Liver (tissue), 9 donors: ENCODE results near the gene ANKRD33B. TPM values are rescaled to one million over a fixed set of nuclear protein-coding genes. Genes with fewer than 3 reads are reported as not detected.
"Not testable (repeated sequence)": the region's sequence is repeated elsewhere in the genome, so short reads cannot be mapped to it uniquely, and the experiment has no call there.

ENCODE experiments used
- DNase-seq: peaks from one replicate; pipeline ENCODE4 v3.0.0-alpha.2; 2017; ENCODE audit warnings: low spot score
- H3K27ac ChIP-seq, 2 donors: one replicate each; pipeline ENCODE4 v1.7.0; 2013; ENCODE audit warnings: inconsistent platforms in 2 of 2, low read length in 2 of 2, control low read depth in 1 of 2, low read depth in 1 of 2, mild to moderate bottlenecking in 1 of 2
- H3K27me3 ChIP-seq, 4 donors: one replicate each; pipeline versions ENCODE4 v1.6.1 to v1.7.0; 2013; ENCODE audit warnings: low read length in 3 of 4, inconsistent platforms in 1 of 4, mild to moderate bottlenecking in 1 of 4, moderate library complexity in 1 of 4; ENCODE audit not compliant: control insufficient read depth in 4 of 4, insufficient read depth in 4 of 4
- H3K36me3 ChIP-seq, 4 donors: one replicate each; pipeline versions ENCODE4 v1.6.1 to v1.7.0; 2013; ENCODE audit warnings: low read length in 3 of 4, mild to moderate bottlenecking in 3 of 4, low read depth in 1 of 4, moderate library complexity in 1 of 4; ENCODE audit not compliant: control insufficient read depth in 4 of 4, insufficient read depth in 3 of 4
- H3K4me1 ChIP-seq, 4 donors: one replicate each; pipeline versions ENCODE4 v1.6.1 to v1.7.0; 2013; ENCODE audit warnings: low read length in 3 of 4, mild to moderate bottlenecking in 3 of 4, moderate library complexity in 1 of 4; ENCODE audit not compliant: control insufficient read depth in 4 of 4, insufficient read depth in 4 of 4
- H3K4me3 ChIP-seq, 3 donors: one replicate each; pipeline versions ENCODE4 v1.6.1 to v1.7.0; 2013; ENCODE audit warnings: low read length in 3 of 3, control low read depth in 1 of 3, low read depth in 1 of 3, mild to moderate bottlenecking in 1 of 3
- H3K9ac ChIP-seq, 2 donors: one replicate each; pipeline ENCODE4 v1.7.0; 2013; ENCODE audit warnings: low read length in 2 of 2, mild to moderate bottlenecking in 2 of 2, moderate library complexity in 2 of 2, control low read depth in 1 of 2, low read depth in 1 of 2
- H3K9me3 ChIP-seq, 4 donors: one replicate each; pipeline versions ENCODE4 v1.6.1 to v1.7.0; 2013; ENCODE audit warnings: low read length in 3 of 4; ENCODE audit not compliant: control insufficient read depth in 4 of 4
- CTCF ChIP-seq: fragments of 150-350 bp; IDR thresholded peaks from 2 replicates; pipeline ENCODE4 v1.5.1; 2017; ENCODE audit warnings: improper control_type of control experiment, low read depth, low read length; ENCODE audit not compliant: missing input control
- EGR1 ChIP-seq, 2 donors: IDR thresholded peaks; 2 replicates each; pipeline ENCODE4 v1.6.1; 2016 to 2018; ENCODE audit warnings: antibody characterized with exemption in 2 of 2, low read depth in 2 of 2
- FOXA2 ChIP-seq: IDR thresholded peaks from 2 replicates; pipeline ENCODE4 v1.6.1; 2016; ENCODE audit warnings: antibody characterized with exemption
- GABPA ChIP-seq, 2 donors: IDR thresholded peaks in 1 of 2; conservative IDR thresholded peaks in 1 of 2; 2 replicates each; pipeline ENCODE4 v1.6.1; 2016; ENCODE audit warnings: antibody characterized with exemption in 2 of 2, mild to moderate bottlenecking in 1 of 2, moderate library complexity in 1 of 2
- HNF4A ChIP-seq, 2 donors: conservative IDR thresholded peaks; 2 replicates each; pipeline ENCODE4 v1.6.1; 2016; ENCODE audit warnings: antibody characterized with exemption in 2 of 2, mild to moderate bottlenecking in 2 of 2
- HNF4G ChIP-seq: IDR thresholded peaks from 2 replicates; pipeline ENCODE4 v1.6.1; 2016; ENCODE audit warnings: antibody characterized with exemption
- JUND ChIP-seq, 2 donors: IDR thresholded peaks; 2 replicates each; pipeline ENCODE4 v1.6.1; 2016; ENCODE audit warnings: antibody characterized with exemption in 2 of 2
- NR2F2 ChIP-seq: IDR thresholded peaks from 2 replicates; pipeline ENCODE4 v1.6.1; 2016; ENCODE audit warnings: antibody characterized with exemption
- REST ChIP-seq: IDR thresholded peaks from 2 replicates; pipeline ENCODE4 v1.6.1; 2016; ENCODE audit warnings: antibody characterized with exemption, mild to moderate bottlenecking
- RXRA ChIP-seq, 2 donors: IDR thresholded peaks; 2 replicates each; pipeline ENCODE4 v1.6.1; 2017 to 2018; ENCODE audit warnings: antibody characterized with exemption in 2 of 2, mild to moderate bottlenecking in 1 of 2
- SP1 ChIP-seq: IDR thresholded peaks from 2 replicates; pipeline ENCODE4 v1.6.1; 2018; ENCODE audit warnings: antibody characterized with exemption, mild to moderate bottlenecking
- TAF1 ChIP-seq: conservative IDR thresholded peaks from 2 replicates; pipeline ENCODE4 v1.6.1; 2016; ENCODE audit warnings: antibody characterized with exemption, mild to moderate bottlenecking
- YY1 ChIP-seq: IDR thresholded peaks from 2 replicates; pipeline ENCODE4 v1.6.1; 2016; ENCODE audit warnings: antibody characterized with exemption, mild to moderate bottlenecking
- ZBTB33 ChIP-seq: IDR thresholded peaks from 2 replicates; pipeline ENCODE4 v1.6.1; 2016; ENCODE audit warnings: antibody characterized with exemption
- WGBS: extraction: QIAGEN DNeasy Blood & Tissue Kit; methylation state at CpG from one replicate; pipeline ENCODE4 v1.1.7; 2013; 5-methylcytosine and 5-hydroxymethylcytosine counted together
- polyA plus RNA-seq, 2 donors: library from polyadenylated mRNA; stranded (reverse) in 1 of 2; unstranded in 1 of 2; fragments of 200-250 nt in 1 of 2; fragments of >200 nt in 1 of 2; fragmentation: Nextera tagmentation in 1 of 2; extraction: Ambion mirVana in 1 of 2; gene quantifications; one replicate each; pipeline versions ENCODE4 v1.2.1 to v1.2.3, GENCODE V29; 2013 to 2015
- total RNA-seq, 2 donors: library from RNA; depleted of rRNA; stranded (reverse); fragments of >200 nt; gene quantifications; one replicate each; pipeline ENCODE4 v1.2.3, GENCODE V29; 2014
- donor health status: healthy.
- donor health status: healthy.
- donor health status: healthy.
- donor health status: healthy.
- donor health status: healthy.

Gene ANKRD33B
- total and polyA plus RNA-seq, 4 donors, result 0.09 to 1.9 (median 0.25) TPM; not detected in 1

DNA sequence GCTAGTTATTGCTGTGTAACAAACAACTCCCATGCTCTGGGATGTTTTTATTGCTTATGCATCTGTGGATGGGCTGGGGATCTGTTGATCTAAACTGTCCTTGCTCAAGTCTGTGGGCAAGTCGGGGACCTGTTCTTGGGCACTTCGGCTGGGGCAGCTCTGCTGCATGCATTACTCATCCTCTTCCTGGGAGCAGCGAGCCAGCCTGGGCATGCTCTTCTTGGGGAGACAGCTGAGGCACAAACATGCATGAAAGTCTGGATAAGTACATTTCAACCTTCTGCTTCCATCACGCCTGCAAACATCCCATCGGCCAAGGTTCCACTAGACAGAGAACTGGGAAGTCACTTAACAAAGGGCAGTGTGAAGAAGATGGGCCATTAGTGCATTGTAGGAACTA, 66.3 kb downstream of the ANKRD33B start:
- H3K27me3 ChIP-seq, result no peaks in the 10 kb centered on the region
- no peaks in the 10 kb centered on the region for H3K36me3 ChIP-seq
- no peak overlapping the region for H3K9ac ChIP-seq
- WGBS, result 93% methylated on average over 5 of the region's 5 CpGs
- H3K4me3 ChIP-seq, result no peak overlapping the region
- H3K9me3 ChIP-seq, result no peaks in the 10 kb centered on the region
- peaks cover 0 to 11% (median 4%) of the 10 kb centered on the region in 4 donors for H3K4me1 ChIP-seq
- no peak for DNase-seq
- no peak overlapping the region for H3K27ac ChIP-seq
- TF ChIP-seq ZBTB33, result no peak
- no peak for TF ChIP-seq HNF4G
- TF ChIP-seq YY1, result no peak
- TF ChIP-seq SP1, result no peak
- TF ChIP-seq FOXA2, result no peak
- no peak for TF ChIP-seq RXRA (IDR thresholded peaks at IDR 0.05)
- TF ChIP-seq TAF1, result no peak
- TF ChIP-seq NR2F2, result no peak
- no peak for TF ChIP-seq CTCF

DNA sequence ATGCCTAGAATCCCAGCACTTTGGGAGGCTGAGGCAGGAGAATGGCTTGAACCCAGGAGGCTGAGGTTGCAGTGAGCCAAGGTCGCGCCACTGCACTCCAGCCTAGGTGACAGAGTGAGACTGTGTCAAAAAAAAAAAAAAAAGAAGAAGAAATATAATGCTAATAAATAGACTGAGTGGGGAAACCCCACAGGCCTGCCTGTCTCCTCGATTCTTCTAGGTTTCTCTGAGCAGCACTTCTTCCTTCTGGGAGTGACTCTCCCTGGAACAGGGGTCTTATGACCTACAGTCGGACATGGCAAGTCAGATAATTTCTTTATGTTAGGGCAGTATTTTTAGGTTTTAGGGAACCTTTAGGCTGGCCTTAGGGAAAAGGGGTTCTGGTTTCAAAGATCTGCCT, 66.9 kb downstream of the ANKRD33B start:
- H3K4me3 ChIP-seq, H3K27me3 ChIP-seq, H3K27ac ChIP-seq, H3K9me3 ChIP-seq, DNase-seq, H3K9ac ChIP-seq, H3K36me3 ChIP-seq: not testable (repeated sequence)
- peaks cover 0 to 11% (median 4%) of the 10 kb centered on the region in 4 donors for H3K4me1 ChIP-seq
- WGBS, result 90% methylated on average over 4 of the region's 4 CpGs

GRCh38 chr5:10631316-10631996, 67.6 kb downstream of the ANKRD33B start:
- no peak overlapping the region for H3K4me3 ChIP-seq
- H3K9ac ChIP-seq, result no peak overlapping the region
- H3K4me1 ChIP-seq, result peaks cover 0 to 11% (median 4%) of the 10 kb centered on the region in 4 donors
- H3K27me3 ChIP-seq, result no peaks in the 10 kb centered on the region
- no peak for TF ChIP-seq NR2F2
- no peak for TF ChIP-seq SP1
- no peak for TF ChIP-seq JUND (IDR thresholded peaks at IDR 0.05)
- TF ChIP-seq RXRA (IDR thresholded peaks at IDR 0.05), result no peak
- no peak for TF ChIP-seq EGR1 (IDR thresholded peaks at IDR 0.05; ENCODE audit: low read depth in 2 of 2)
- no peak for TF ChIP-seq HNF4A (conservative IDR thresholded peaks at IDR 0.05)
- no peak for TF ChIP-seq GABPA (IDR thresholded peaks at IDR 0.05 in 1 of 2, conservative IDR thresholded peaks at IDR 0.05 in 1 of 2)
- no peak for TF ChIP-seq YY1
- TF ChIP-seq REST, result no peak
- no peak for TF ChIP-seq ZBTB33
- no peak for TF ChIP-seq CTCF
- 92% methylated on average over 18 of the region's 18 CpGs for WGBS
- no peak for DNase-seq
- no peaks in the 10 kb centered on the region for H3K36me3 ChIP-seq
- no peaks in the 10 kb centered on the region for H3K9me3 ChIP-seq
- H3K27ac ChIP-seq, result no peak overlapping the region
